Measurements from ENCODE around the gene GSG1L.
"Not testable (repeated sequence)": the region's sequence is repeated elsewhere in the genome, so short reads cannot be mapped to it uniquely, and the experiment has no call there.

The GSG1L gene

DNA sequence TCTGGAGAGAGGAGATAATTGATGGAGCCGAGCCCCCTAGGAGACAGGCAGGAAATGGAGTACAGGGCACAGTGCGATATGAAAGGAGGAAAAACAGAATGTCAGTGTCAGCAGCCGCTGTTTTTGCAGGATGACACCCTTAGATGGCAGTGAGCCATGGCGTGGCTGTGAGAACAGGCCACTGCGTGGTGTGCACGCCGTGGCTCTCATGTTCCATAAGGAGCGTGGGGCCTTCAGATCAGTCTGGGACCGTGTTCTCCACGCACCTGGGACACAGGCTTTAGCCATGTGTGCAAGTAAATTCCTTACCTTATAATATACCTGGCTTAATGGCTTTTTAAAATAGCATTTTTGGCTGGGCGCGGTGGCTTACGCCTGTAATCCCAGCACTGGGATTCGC lies 315.6 kb downstream of the GSG1L start:
- no peak for DNase-seq

DNA sequence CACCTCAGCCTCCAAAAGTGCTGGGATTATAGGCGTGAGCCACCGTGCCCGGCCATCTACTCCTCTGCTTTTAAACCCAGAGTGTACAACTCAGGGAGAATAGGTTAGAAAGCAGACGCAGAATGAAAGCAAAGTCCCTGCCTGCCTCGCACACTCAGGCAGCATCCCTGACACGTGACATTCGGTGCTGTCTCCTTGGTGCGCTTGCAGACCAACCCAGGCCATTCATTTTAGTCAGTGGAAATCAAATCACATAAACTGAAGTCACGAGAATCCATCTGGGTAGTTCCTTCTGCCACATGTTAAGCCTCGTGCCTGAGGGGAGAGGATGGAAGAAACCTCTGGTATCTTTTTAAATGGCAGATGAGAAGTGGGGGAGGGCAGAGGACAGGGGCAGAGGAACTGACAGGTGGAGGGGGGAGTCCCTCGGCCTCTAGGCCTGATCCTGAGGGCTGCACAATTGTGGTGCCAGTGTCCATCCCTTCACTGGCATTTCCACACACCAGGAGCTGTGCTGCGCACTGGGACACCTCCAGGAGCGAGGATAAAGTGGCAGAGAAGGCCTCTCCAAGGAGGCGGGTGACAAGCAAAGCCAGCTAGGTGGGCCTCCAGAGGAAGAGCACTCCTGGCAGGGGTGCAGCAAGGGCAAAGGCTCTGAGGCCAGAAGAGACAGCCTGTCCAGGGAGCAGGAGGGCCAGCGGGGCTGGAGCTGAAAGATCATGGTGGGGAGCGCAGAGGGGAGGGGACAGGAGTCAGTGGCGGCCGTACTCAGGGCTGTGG lies 317.2 kb downstream of the GSG1L start:
- no peak for DNase-seq

DNA sequence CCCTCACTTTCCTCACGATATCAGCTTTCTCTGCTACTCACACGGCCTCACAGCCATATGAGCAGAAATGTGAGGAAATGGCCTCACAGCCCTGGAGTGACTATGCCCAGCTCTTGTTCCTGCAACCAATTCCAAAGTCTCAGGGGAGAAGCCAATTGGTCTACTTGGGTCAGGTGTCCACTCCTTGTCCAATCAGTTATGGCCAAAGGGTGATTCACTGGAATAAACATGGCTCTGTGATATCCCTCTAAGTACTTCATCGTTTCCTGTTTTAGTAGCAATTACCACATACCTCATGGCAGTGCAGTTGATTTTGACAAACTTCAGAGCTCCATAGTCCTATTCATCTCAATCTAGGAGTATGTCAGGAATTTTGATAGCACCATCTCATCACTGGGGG lies 318.2 kb downstream of the GSG1L start:
- DNase-seq = no peak

DNA sequence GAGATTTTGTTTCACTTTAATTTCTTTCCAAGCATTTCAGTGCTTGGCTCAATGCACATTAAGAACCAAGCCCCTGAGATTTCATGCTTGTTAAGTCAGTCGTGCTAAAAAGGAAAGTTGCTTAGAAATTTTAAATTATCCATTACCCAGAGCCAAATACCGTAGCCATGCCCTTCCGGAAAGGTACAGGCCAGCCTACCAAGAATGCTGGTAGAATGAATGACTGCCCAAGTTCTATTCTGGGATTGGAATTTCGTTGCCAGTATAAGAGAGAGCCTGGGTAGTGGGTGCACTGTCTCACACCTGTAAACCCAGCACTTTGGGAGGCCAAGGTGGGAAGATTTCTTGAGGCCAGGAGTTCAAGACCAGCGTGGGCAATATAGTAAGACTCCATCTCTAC lies 319.6 kb downstream of the GSG1L start:
- no peak for DNase-seq

DNA sequence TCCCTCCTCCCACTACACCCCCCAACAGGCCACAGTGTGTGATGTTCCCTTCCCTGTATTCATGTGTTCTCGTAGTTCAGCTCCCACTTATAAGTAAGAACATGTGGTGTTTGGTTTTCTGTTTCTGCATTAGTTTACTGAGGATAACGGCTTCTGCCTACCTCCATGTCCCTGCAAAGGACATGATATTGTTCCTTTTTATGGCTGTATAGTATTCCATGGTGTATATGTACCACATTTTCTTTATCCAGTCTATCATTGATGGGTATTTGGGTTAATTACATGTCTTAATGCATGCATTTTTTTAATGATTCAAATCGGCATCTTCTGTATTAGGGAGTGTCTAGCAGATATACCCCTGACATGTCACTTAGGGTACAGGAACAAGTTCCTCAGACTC lies 320.5 kb downstream of the GSG1L start:
- DNase-seq = not testable (repeated sequence)

DNA sequence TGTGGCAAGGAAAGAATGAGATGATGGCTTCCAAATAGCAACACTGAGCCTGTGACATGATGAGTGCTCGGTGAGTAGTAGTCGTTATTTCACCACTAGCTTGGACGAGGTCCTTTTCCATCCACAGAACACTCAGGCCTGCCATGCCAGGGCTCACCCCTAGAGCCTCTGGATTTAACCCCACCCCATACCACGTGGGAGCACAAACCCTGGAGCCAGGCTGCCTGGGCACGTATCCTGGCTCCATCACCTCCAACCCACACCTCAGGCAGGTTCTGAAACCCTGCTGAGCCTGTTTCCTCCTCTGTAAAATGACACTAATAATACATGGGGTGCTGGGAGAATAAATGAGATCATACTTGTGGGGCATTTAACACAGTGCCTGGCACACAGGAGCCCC lies 321.2 kb downstream of the GSG1L start:
- no peak for DNase-seq

DNA sequence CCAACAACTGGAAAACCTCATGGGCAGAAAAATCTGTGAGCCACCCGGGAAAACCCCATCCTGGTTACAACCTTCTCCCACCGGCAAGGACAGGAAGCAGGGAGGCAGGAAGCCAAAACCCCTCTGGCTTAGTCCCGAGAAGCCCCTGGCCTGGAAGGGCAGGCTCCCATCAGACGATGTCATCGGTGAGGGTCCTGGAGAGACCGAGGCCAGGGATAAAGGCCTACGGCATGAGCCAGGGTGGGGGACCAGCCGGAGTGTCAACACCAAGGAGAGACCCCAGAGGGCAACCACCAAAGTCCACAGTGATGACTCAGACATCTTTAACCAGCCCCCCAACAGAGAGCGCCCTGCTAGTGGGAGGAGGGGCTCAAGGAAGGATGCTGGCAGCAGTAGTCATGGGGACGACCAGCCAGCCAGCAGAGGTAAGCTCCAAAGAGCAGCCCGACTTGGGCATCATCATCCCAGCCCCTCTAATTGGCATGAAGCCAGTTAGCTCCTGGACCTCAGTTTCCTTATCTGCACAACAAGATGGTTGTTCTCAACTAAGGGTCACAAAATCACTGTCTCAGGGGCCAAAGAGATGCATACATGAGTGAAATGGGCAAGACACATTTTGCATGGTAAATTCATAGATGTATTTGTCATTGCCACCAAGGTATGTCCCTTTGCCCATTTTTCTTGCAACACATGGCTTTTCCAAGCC lies 322.9 kb downstream of the GSG1L start:
- DNase-seq = no peak

DNA sequence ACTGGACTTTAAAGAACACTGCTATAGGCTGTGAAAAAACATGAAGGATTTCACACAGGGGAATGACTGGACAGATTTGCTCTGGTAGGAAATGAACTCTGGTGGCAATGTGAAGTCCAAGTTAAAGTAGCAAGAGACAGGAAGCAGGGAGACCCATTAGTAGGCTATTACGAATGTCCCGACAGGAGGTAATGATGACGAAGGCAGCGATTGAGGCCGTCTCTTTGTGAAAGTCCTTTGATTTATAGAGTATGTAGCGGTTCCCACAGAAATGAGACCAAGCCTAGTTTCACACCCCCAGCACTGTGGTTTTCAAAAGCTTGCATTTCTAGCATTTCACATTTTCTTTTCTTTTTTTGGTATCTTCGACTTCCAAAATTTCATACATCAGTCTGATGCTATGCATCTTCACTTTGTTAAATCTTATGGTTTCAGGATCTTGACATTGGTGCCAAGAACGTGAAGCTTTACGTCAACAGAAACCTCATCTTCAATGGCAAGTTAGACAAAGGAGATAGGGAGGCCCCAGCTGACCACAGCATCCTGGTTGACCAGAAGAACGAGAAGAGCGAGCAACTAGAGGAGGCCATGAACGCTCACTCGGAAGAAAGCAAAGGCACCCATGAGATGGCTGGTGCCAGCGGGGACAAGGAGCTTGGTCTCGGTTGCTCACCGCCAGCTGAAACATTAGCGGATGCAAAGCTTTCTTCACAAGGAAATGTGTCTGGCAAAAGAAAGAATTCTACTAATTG lies 323.7 kb downstream of the GSG1L start:
- DNase-seq = no peak

DNA sequence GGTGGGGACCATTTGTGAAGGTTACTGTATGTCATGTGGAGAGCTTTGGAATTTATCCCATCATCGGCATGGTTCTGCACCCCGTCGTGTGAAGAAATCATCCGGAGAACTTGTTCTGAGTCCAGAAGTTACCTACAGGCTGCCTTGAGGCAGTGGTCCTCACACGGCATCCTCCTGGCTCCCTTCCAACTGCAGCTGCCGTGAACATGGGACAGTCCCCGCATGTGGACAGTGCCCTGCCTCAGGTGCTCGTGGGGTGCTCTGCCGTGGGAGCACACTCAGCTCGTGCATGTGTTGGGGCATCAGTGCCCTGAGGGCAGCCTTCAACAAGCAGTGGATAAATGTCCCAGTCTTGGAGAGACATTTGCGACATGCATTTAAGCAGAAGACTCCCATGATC lies 324.9 kb downstream of the GSG1L start:
- no peak for DNase-seq
